Urinary bladder (tissue), 4 donors: ENCODE measurements around the gene MX1. TPM values are rescaled to one million over a fixed set of nuclear protein-coding genes. Genes with fewer than 3 reads are reported as not detected.

Experiments
- DNase-seq: peaks from one replicate; pipeline ENCODE4 v3.0.0-alpha.2; 2015; ENCODE audit errors: extremely low spot score
- H3K27ac ChIP-seq: one replicate; pipeline ENCODE4 v1.5.1; 2013; ENCODE audit warnings: low read depth, mild to moderate bottlenecking, moderate library complexity
- H3K36me3 ChIP-seq: one replicate; pipeline ENCODE4 v1.6.1; 2013; ENCODE audit warnings: mild to moderate bottlenecking, moderate library complexity; ENCODE audit not compliant: insufficient read depth
- H3K4me1 ChIP-seq: one replicate; pipeline ENCODE4 v1.6.1; 2013; ENCODE audit warnings: mild to moderate bottlenecking, moderate library complexity; ENCODE audit not compliant: insufficient read depth
- H3K4me3 ChIP-seq: one replicate; pipeline ENCODE4 v1.5.1; 2013; ENCODE audit warnings: low read depth, low read length
- WGBS: extraction: QIAGEN DNeasy Blood & Tissue Kit; methylation state at CpG from one replicate; pipeline ENCODE4 v1.1.7; 2013; 5-methylcytosine and 5-hydroxymethylcytosine counted together
- polyA plus RNA-seq: library from polyadenylated mRNA; stranded (reverse); fragments of 200-250 nt; gene quantifications from one replicate; pipeline ENCODE4 v1.2.3, GENCODE V29; 2013
- total RNA-seq: library from RNA; depleted of rRNA; stranded (reverse); fragments of >200 nt; gene quantifications from one replicate; pipeline ENCODE4 v1.2.3, GENCODE V29; 2014
- donor health status: healthy with polysubstance abuse.
- donor health status: healthy.

The MX1 gene
- total and polyA plus RNA-seq, 2 donors, result 20.4 to 51.2 TPM

DNA sequence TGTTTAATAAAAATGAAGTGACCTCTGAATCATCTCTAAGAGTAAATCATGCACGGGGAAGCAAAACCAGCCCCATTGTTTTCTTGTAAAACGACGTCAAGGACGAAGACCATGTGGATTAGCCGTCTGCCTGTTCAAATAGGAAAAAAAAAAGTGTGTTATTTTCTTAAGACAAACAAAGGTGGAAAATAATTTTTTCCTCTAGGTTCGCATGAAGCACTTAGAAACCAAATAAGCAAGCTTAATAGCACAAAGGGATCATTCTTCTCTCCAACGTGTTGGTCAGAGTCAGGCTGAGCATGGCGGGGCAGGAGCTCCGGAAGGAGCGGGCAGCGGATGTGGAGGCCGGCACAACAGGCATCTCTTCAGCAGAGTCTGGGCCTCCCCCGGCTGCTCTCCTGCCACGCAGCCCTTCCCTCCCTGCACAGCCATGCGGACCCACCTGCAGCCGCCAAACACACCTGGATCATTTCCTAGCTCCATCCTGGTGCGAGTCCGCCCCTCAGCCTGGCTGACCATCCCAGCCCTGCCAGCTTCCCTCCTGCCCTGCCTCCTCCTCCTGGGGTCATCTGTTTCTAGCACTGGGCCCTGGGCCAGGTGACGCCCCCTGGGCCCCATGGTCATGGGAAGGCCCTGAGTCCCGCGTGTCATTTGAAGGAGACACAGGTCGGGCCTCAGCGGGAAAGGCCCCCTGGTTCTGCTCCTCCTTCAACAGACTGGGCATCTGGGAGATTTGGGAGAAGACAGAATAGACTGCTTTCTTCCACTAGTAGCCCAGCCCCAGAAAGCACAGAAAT, 40.2 kb downstream of the MX1 start:
- Histone ChIP-seq H3K36me3 (no peaks in the 10 kb centered on the region), H3K4me3 (no peak overlapping the region), H3K4me1 (no peaks in the 10 kb centered on the region), H3K27ac (no peak overlapping the region)
- 81% methylated on average over 23 of the region's 23 CpGs for WGBS
- no peak for DNase-seq

DNA sequence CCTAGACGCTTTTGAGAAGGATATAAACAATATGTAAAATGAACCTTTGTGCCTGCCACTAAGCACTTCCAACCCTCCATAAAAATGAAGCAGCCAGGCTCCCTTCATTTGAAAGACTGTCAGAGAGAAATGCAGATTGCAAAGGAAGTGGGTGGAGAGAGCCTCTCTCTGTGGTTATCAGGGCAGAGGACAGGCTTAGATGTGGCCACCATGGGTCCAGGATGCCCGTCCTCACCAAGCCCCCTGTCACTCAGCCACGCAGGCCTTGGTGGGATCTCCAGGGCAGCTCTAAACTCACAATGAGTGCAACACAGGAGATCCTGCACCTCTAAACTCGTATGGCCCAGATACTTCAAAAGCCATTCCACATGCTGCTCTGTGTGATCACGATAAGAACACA, 44.0 kb downstream of the MX1 start:
- no peak overlapping the region for H3K4me3 ChIP-seq
- H3K27ac ChIP-seq, result no peak overlapping the region
- no peak for DNase-seq
- no peaks in the 10 kb centered on the region for H3K36me3 ChIP-seq
- whole genome bisulfite sequencing, result 55% methylated on average over 5 of the region's 5 CpGs
- no peaks in the 10 kb centered on the region for H3K4me1 ChIP-seq

DNA sequence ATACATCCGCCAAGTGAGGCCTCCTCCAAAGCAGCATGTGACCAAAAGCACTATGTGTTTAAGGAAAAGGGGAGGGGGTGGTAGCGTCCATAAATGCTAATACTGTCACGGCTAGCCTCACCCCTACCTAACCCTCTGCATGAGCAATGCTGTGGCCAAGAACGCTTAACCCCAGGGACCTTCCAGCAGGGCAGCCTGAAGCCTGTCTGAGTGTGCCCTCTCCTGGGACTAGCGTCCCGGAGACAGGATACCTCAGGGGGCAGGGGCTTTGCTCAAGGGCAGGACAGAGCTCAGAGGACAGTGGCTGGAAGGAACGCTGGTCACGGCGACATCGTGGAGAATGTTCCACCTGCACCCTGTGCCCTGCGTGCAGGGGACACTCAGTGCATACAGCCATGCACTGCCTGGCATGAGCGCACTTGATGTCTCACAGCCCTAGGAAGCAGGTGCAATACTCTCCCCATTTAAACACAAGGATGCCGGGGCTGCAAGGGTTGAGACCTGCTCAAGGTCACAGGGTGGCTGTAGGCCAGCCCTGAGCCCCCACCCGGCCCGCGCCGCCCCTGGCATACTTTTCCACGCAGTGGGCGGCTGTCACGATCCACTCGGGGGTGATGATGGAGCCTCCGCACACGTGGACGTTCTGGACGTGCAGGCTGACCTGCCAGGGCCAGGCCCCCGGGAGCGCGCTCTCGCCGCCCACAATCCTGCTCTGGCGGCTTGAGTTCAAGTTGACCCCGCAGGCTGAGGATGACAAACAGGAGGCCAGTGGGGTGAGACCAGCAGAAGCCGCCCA, 46.9 kb downstream of the MX1 start:
- no peaks in the 10 kb centered on the region for H3K36me3 ChIP-seq
- H3K27ac ChIP-seq, result no peak overlapping the region
- WGBS, result 84% methylated on average over 33 of the region's 33 CpGs
- DNase-seq, result no peak
- H3K4me3 ChIP-seq, result no peak overlapping the region
- H3K4me1 ChIP-seq, result no peaks in the 10 kb centered on the region

DNA sequence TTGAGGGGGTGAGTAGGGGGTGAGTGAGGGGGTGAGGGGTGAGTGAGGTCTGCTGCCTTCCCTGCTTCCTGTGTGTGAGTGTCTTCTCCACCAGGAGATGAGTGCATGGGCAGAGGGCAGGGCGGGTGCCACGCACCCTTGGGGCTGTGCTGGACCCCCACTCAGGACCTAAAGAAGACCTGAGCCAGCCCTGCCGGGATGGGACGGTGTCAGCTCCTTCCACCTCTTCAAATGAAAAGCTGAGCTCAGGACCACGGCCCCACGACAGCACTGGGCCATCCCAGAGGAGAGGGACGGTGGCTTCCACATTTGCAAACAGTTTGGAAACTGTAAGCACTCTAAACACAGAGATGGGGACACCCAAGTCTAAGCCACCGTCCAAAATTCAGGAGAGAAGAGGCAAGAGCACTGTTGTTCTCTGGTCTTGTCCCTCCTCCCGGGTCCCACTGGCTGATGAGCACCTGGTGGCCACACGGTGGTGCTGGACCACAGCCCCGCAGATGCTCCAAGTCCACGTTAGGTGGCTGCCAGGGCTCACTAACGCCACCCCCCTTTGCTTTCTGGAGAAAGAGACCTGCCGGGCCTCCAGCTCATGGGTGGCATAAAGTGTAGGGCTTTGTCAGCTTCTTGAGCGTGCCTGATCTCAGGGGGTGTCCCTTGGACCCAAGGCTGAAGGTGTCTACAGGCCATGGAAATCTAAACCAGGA, 49.8 kb downstream of the MX1 start:
- no peaks in the 10 kb centered on the region for H3K36me3 ChIP-seq
- 80% methylated on average over 15 of the region's 15 CpGs for WGBS
- no peaks in the 10 kb centered on the region for H3K4me1 ChIP-seq
- no peak for DNase-seq
- no peak overlapping the region for H3K4me3 ChIP-seq
- no peak overlapping the region for H3K27ac ChIP-seq

DNA sequence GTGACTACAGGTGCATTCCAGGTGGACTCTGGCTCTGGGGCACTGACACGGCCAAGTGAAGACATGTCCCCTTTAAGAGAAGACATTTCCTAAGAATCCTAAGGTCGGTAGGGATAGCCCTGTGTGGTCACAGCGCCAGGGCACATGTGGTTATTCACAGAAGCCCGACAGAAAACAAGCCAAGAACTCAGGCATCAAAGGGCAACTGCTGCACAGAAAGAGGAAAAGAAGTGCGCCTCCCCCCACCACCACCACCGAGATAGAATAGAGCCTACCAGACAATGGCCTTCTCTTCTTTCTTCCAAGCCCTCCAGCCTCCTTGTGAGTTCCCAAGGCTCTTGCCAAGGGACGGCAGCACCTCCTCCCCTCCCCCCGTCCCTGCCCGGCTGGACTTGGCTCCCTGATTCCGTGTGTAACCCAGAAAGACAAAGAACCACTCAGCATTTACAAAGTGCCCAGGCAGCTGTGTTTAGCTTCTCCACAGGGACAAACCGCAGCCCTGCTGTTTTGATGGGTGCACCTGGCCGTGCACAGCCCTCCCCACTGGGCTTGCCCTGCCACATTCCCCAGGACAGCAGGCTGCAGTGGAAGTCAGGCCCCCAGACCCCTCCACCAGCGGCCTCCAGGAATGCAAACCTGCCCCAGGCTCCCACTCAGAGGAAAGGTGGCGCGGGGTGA, 51.7 kb downstream of the MX1 start:
- H3K36me3 ChIP-seq, result no peaks in the 10 kb centered on the region
- H3K4me3 ChIP-seq, result no peak overlapping the region
- H3K27ac ChIP-seq, result no peak overlapping the region
- WGBS, result 33% methylated on average over 15 of the region's 15 CpGs
- no peaks in the 10 kb centered on the region for H3K4me1 ChIP-seq
- no peak for DNase-seq

DNA sequence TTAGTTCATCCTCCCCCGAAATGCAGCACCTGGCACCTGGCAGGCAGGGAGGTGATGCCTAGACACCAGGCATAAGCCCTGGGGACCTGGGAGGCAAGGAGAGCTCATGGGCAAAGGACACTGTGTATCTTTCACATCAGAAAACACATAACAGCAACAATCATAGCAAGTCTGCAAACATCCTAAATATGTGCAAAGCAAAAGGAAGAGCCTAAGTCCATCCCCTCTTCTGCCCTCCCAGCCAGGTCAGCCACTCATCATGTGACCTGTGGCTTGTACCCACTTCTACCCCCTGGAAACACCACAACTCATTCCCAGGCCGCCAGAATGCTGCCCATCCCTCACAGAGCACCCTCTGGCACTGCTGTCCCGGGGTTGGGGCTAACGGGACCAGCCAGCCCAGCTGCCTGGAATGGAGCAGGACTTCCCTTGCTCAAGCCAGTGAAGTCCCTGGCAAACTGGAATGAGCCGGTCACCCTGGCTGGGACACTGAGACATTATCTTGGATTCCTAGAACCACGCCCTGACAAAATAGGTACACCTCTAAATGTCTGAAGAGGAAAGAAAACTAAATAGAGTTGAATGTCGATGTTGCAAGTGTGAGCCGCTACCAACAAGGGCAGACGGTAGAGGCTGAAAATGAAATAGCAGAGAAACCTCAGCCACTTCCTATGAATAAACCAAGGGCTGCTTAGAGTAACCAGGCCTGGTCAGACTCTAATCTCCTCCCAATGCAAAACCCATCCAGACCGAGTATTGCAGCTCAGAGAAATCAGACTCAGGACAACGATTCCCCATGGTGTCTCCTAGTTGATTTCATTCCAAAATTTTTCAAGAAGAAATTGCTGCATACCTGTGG, 52.5 kb downstream of the MX1 start:
- Histone ChIP-seq H3K36me3 (no peaks in the 10 kb centered on the region), H3K4me3 (no peak overlapping the region), H3K27ac (no peak overlapping the region), H3K4me1 (no peaks in the 10 kb centered on the region)
- no peak for DNase-seq
- 73% methylated on average over 11 of the region's 11 CpGs for WGBS

DNA sequence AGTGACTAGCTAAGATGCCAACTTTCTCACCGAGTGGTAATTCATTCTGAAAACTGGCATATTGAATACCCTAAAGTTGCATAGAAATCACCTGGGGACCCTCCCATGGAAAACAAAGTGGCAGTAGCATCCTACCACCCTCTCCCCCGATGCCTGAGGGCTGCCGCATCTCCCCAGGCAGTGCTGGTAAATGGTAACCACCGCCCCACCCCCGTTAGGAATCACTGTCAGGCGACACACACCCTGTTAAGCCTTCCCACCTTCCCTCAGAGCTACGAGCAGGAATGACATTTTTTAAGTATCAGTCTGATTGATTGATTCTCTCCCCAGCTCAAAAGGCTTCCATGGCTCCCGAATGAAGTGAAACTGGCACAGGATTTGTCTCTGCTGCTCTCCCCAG, 53.6 kb downstream of the MX1 start:
- no peak for DNase-seq

DNA sequence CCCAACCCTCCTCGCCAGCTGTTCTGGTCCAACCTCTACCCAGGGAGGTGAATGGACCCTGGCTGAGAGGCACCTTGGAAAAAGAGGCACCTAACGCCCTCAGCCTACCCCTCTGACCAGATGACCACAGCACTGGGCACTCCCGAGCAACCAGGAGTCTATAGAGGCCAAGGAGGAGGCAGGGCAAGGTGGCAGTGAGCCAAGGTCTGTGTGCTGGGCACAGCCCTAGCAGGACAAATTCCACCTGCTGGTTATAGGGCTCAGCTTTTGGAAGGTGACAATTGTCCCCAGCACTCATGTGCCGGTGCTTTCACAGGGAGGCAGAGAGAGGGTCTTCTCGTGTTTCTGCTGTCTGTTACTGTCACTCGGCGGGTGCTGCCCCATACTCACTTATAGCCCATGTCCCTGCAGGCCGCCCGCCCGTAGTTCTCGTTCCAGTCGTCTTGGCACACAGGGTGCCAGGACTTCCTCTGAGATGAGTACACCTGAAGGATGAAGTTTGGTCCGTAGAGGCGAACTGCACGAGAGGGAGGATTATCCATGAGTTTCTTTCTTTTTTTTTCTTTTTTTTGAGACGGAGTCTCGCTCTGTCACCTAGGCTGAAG, 54.1 kb downstream of the MX1 start:
- Histone ChIP-seq H3K4me3 (no peak overlapping the region), H3K27ac (no peak overlapping the region), H3K4me1 (no peaks in the 10 kb centered on the region), H3K36me3 (no peaks in the 10 kb centered on the region)
- WGBS, result 85% methylated on average over 17 of the region's 17 CpGs
- DNase-seq, result no peak

More for the DNA sequence above, 53.6 kb downstream of the MX1 start:
- Histone ChIP-seq H3K27ac (no peak overlapping the region), H3K4me1 (no peaks in the 10 kb centered on the region), H3K36me3 (no peaks in the 10 kb centered on the region), H3K4me3 (no peak overlapping the region)
- WGBS, result 68% methylated on average over 8 of the region's 8 CpGs

DNA sequence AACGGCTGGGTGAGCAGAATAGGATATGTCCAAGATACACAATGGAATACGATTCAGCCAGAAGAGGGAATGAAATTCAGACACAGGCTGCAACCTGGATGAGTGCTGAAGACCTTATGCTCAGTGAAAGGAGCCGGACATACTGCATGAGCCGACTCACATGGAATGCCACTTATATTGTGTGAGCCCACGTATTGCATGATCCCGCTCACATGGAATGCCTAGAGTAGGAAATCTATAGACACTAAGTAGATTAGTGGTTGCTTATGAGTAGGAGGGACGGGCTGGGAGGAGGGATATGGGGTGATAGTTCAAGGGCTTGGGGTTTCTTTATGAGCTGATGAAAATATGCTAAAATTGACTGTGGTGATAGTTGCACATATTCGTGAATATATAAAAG, 55.2 kb downstream of the MX1 start:
- H3K4me3 ChIP-seq, result no peak overlapping the region
- H3K36me3 ChIP-seq, result no peaks in the 10 kb centered on the region
- WGBS, result 79% methylated on average over 8 of the region's 8 CpGs
- no peak for DNase-seq
- no peaks in the 10 kb centered on the region for H3K4me1 ChIP-seq
- H3K27ac ChIP-seq, result no peak overlapping the region

DNA sequence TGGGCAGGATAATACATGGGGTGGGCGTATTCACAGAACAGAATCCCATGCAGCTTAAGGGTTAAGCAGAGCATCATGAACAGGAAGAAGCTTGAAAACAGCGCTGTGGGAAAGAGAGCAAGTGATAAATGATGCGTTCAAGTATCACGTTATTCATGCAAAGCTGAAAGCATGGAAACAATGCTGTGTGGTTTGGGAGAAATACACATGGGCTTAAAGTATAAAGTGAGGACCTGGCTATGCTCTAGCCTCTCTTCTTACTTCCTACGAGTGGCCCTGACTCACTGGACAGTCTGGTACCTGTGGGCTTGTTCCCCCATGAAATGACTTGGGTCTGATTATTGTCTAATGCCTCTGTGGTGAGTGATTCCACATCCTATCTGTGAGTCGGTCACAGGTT, 56.3 kb downstream of the MX1 start:
- no peak for DNase-seq
- 24% methylated on average over 6 of the region's 6 CpGs for WGBS

DNA sequence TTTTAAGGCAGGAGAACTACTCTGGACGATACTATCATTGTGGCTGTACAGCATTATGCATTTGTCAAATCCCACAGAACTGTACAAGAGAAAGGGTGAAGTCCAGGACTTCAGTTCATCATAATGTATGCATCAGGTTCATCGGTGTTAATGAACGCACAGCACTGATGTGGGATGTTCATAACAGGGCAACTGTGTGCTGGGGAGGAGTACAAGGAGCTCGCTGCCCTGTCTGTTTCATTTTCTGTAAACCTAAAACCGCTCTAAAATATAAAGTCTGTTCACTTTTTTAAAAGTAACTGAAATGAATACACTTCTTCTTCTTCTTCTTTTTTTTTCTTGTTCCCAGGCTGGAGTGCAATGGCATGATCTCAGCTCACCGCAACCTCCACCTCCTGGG, 56.9 kb downstream of the MX1 start:
- H3K36me3 ChIP-seq, result no peaks in the 10 kb centered on the region
- H3K27ac ChIP-seq, result no peak overlapping the region
- no peak overlapping the region for H3K4me3 ChIP-seq
- H3K4me1 ChIP-seq, result no peaks in the 10 kb centered on the region
- no peak for DNase-seq
- 92% methylated on average over 6 of the region's 6 CpGs for WGBS

More for the DNA sequence above, 56.3 kb downstream of the MX1 start:
- H3K4me3 ChIP-seq, result no peak overlapping the region
- no peak overlapping the region for H3K27ac ChIP-seq
- H3K36me3 ChIP-seq, result no peaks in the 10 kb centered on the region
- H3K4me1 ChIP-seq, result no peaks in the 10 kb centered on the region

DNA sequence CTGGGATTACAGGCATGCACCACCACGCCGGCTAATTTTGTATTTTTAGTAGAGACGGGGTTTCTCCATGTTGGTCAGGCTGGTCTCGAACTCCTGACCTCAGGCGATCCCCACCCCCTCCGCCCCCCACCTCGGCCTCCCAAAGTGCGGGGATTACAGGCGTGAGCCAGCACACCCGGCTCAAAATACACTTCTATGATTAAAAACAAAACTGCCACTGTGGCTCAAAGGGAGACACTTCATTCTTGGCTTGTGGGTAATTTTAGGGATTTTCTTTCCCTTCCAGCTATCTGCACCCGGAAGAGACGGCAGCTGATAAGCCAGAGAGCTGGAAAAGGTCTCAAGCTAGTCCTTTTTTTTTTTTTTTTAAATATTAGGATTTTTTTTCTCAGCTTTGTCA, 57.4 kb downstream of the MX1 start:
- DNase-seq, result no peak
- no peaks in the 10 kb centered on the region for H3K36me3 ChIP-seq
- H3K27ac ChIP-seq, result no peak overlapping the region
- no peaks in the 10 kb centered on the region for H3K4me1 ChIP-seq
- no peak overlapping the region for H3K4me3 ChIP-seq
- 52% methylated on average over 12 of the region's 12 CpGs for WGBS
